AG04450 (cell line): ENCODE data around the gene GMDS. TPM values are rescaled to one million over a fixed set of nuclear protein-coding genes. Genes with fewer than 3 reads are reported as not detected.

Source experiments
- CTCF ChIA-PET: fragments of 300-600, 350-600 bp; formaldehyde crosslinking; extraction: SDS; loops from one replicate; lab custom pipeline; 2022; ENCODE audit warnings: antibody characterized with exemption, inconsistent platforms; lab: Charles Lee
- POLR2A ChIA-PET: fragments of 350-600 bp; formaldehyde crosslinking; extraction: SDS; loops from one replicate; lab custom pipeline; 2021; ENCODE audit warnings: antibody characterized with exemption, inconsistent platforms; lab: Yijun Ruan, JAX
- DNase-seq: peaks from one replicate; pipeline ENCODE4 v3.0.0-alpha.2; 2011; ENCODE audit warnings: low read depth, low spot score
- H3K27ac ChIP-seq: one replicate; pipeline ENCODE4 v1.5.1; 2012; ENCODE audit warnings: low read depth, low read length, control low read depth
- H3K27me3 ChIP-seq: one replicate; pipeline ENCODE4 v1.6.0; 2012; ENCODE audit warnings: low read length; ENCODE audit not compliant: control insufficient read depth, insufficient read depth
- H3K4me3 ChIP-seq: 2 replicates; pipeline ENCODE4 v1.5.1; 2011; ENCODE audit warnings: mild to moderate bottlenecking, low read depth, low read length, control low read depth
- H3K9me3 ChIP-seq: 2 replicates; pipeline ENCODE4 v1.5.1; 2012; ENCODE audit warnings: low read length; ENCODE audit not compliant: control insufficient read depth, insufficient read depth
- polyA plus RNA-seq: library from polyadenylated mRNA; depleted of rRNA; stranded (reverse); fragments of >200 nt; gene quantifications from 2 replicates; pipeline ENCODE4 v1.2.3, GENCODE V29; 2011
- TF ChIP-seq, protein P1 (sequence below): IDR thresholded peaks from 2 replicates; pipeline ENCODE4 v1.5.1; 2011; ENCODE audit warnings: low read depth, low read length, control low read depth, inconsistent platforms

GMDS gene
- polyA plus RNA-seq, 1 experiment, result 26.4 TPM

DNA sequence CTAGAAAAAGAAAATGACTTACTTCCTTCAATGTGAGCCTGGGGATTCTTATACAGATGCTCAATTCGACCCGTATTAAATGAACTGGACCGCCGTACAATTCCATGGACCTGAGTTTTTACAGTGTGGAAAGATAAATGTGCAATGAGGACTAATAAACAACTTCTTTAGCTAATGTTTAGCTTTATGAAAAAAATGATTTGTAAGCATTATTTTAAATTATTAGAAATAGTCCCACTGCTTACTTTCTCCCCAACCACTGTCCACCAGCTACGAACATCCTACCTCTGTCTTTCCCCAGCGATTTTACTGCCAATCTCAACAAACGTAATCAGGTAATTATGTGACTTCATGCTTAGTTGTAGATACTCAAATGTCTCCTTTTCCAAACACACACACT, 128.0 kb downstream of the GMDS start:
- ChIA-PET POLR2A (no interaction called here), CTCF (interaction anchor here (4.3 kb wide), 1 partner anchor 13 kb away, joined by 18 read pairs; no protein-coding TSS in a partner anchor)
- no peak overlapping the region for H3K27ac ChIP-seq

DNA sequence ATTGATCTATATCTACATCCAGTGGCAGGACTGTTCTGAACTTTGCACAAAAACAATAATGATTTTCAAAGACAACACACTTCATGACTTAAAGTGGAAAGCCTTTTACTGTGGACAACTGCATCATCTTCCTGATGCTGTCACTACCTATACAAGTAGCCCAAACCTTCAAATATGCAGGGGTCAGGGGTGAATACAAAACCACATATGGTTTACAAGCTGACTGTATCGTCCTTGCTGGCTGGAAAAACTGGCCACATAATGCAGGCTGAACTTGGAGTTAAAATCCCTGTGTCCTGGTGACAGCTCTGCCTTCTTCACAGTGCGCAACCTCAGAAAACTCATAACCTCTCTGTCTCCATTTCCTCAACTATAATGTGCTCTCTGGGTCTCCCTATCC, 128.9 kb downstream of the GMDS start:
- CTCF ChIA-PET, result interaction anchor here (2.0 kb wide), 1 partner anchor 12 kb away, joined by 7 read pairs; no protein-coding TSS in a partner anchor
- DNase-seq, result no peak
- no peak overlapping the region for H3K4me3 ChIP-seq
- H3K27ac ChIP-seq, result no peak overlapping the region
- TF ChIP-seq, protein P1, sequence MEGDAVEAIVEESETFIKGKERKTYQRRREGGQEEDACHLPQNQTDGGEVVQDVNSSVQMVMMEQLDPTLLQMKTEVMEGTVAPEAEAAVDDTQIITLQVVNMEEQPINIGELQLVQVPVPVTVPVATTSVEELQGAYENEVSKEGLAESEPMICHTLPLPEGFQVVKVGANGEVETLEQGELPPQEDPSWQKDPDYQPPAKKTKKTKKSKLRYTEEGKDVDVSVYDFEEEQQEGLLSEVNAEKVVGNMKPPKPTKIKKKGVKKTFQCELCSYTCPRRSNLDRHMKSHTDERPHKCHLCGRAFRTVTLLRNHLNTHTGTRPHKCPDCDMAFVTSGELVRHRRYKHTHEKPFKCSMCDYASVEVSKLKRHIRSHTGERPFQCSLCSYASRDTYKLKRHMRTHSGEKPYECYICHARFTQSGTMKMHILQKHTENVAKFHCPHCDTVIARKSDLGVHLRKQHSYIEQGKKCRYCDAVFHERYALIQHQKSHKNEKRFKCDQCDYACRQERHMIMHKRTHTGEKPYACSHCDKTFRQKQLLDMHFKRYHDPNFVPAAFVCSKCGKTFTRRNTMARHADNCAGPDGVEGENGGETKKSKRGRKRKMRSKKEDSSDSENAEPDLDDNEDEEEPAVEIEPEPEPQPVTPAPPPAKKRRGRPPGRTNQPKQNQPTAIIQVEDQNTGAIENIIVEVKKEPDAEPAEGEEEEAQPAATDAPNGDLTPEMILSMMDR, result no peak
- no peaks in the 10 kb centered on the region for H3K27me3 ChIP-seq
- H3K9me3 ChIP-seq, result no peaks in the 10 kb centered on the region
- POLR2A ChIA-PET, result no interaction called here

More for the DNA sequence above, 128.0 kb downstream of the GMDS start:
- Histone ChIP-seq H3K9me3 (no peaks in the 10 kb centered on the region), H3K4me3 (no peak overlapping the region), H3K27me3 (no peaks in the 10 kb centered on the region)
- TF ChIP-seq, protein P1, result no peak
- DNase-seq, result no peak

DNA sequence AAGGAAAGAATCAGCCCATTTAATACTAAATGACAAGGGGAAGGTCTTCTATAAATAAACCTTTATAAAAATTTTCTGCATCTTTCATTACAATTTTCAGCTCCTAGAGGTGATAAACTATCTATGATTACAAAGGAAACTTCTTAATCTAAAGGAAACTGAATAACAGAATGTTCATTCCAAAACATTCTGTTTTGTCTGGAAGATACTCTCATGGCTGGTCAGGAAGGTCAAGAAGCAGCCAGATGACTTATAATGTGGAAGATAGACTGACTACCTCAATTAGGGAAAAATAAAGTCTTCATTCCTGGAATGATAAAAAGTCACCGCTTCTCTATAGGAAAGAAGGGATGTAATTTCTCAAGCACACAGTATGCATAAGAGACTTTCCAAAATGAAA, 131.3 kb downstream of the GMDS start:
- Histone ChIP-seq H3K27ac (no peak overlapping the region), H3K27me3 (no peaks in the 10 kb centered on the region), H3K4me3 (no peak overlapping the region), H3K9me3 (no peaks in the 10 kb centered on the region)
- TF ChIP-seq, protein P1, result no peak
- DNase-seq, result no peak
- ChIA-PET CTCF (no interaction called here), POLR2A (no interaction called here)

DNA sequence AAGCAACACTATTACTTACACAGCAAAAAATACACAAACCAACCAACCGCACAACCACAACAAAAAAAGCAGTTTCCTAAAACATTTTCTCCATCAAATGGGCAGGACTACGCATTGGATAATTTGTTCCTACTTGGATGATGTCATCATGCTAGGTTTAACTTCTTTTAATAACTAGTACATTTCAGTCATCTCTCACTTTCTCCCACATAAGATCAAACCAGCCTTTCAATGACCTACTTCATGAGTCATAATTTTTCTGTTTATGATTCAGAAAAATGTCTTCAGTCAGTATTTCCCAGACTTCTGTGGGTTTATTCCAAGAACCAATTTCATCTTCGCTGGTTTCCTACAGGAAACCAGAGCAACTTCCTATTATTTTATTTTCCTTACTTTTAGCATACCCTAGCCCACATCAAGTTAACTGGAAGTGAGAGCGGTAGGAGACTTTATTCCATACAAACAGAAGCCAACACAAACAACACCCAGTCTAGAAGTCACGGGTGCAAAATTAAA, 134.2 kb downstream of the GMDS start:
- no peak overlapping the region for H3K27ac ChIP-seq
- CTCF ChIA-PET, result interaction anchor here (1.0 kb wide), 1 partner anchor 14 kb away, joined by 3 read pairs; no protein-coding TSS in a partner anchor
- TF ChIP-seq, protein P1, result no peak
- no peaks in the 10 kb centered on the region for H3K9me3 ChIP-seq
- POLR2A ChIA-PET, result no interaction called here
- H3K4me3 ChIP-seq, result no peak overlapping the region
- no peak for DNase-seq
- H3K27me3 ChIP-seq, result no peaks in the 10 kb centered on the region

DNA sequence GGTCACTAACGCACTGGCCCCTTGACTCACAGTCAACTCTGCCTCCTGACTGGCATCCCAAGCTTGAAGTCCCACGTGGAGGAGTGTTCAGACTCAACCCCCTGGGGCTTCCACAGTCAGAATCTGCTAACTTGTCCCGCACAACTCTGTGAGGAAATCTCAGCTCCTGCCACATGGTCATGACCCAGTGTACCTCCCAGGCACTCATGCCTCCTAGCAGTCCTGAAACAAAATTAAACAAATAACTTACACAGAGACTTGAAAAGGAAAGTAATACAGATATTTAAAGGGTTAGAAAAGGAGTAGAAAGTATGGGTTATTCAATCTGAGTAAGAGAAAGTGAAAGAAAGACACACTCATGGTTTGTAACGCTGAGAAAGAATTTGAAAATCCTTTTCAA, 134.9 kb downstream of the GMDS start:
- H3K9me3 ChIP-seq, result no peaks in the 10 kb centered on the region
- TF ChIP-seq, protein P1, result no peak
- no peak overlapping the region for H3K4me3 ChIP-seq
- DNase-seq, result no peak
- ChIA-PET POLR2A (no interaction called here), CTCF (no interaction called here)
- H3K27me3 ChIP-seq, result no peaks in the 10 kb centered on the region
- H3K27ac ChIP-seq, result no peak overlapping the region
